Left hindlimb (tissue), 1 donor: ENCODE data around the gene TIMMDC1.
"Not testable (repeated sequence)": the region's sequence is repeated elsewhere in the genome, so short reads cannot be mapped to it uniquely, and the experiment has no call there.

Experiments
- DNase-seq: peaks from one replicate; pipeline ENCODE4 v3.0.0-alpha.2; 2018

The TIMMDC1 gene

GRCh38 chr3:119557877-119558269, 59.5 kb downstream of the TIMMDC1 start:
- no peak for DNase-seq

GRCh38 chr3:119558626-119559317, 60.4 kb downstream of the TIMMDC1 start:
- DNase-seq = no peak

- DNase-seq = no peak
Observed at GRCh38 chr3:119559441-119559963, 61.2 kb downstream of the TIMMDC1 start, which contains the start of gene CD80. TSS of gene CD80 (minus strand) at chr3:119559614. CDS start at chr3:119557728, 1,886 bp downstream.

- no peak for DNase-seq
Observed at GRCh38 chr3:119560160-119560559, 61.8 kb downstream of the TIMMDC1 start.

GRCh38 chr3:119562307-119562961, 64.1 kb downstream of the TIMMDC1 start:
- DNase-seq = no peak

- not testable (repeated sequence) for DNase-seq
Observed at GRCh38 chr3:119563334-119563733, 65.0 kb downstream of the TIMMDC1 start.

GRCh38 chr3:119569156-119569555, 70.8 kb downstream of the TIMMDC1 start:
- DNase-seq = no peak

- DNase-seq = no peak
Observed at GRCh38 chr3:119570229-119570628, 71.9 kb downstream of the TIMMDC1 start.

- DNase-seq = no peak
Observed at GRCh38 chr3:119571230-119571629, 72.9 kb downstream of the TIMMDC1 start.

- no peak for DNase-seq
Observed at GRCh38 chr3:119571688-119572087, 73.3 kb downstream of the TIMMDC1 start.
